ENCODE data around the gene CD248.
A peak's percentile ranks its signal among the peaks of the same experiment; 100 is the strongest.
"Not testable (repeated sequence)": the region's sequence is repeated elsewhere in the genome, so short reads cannot be mapped to it uniquely, and the experiment has no call there.

The CD248 gene

GRCh38 chr11:66311965-66312548, 4.8 kb downstream of the CD248 start:
- peak; percentile 95 for DNase-seq

- no peak for DNase-seq
Observed at GRCh38 chr11:66311470-66311964, 5.3 kb downstream of the CD248 start.

- not testable (repeated sequence) for DNase-seq
Observed at GRCh38 chr11:66310803-66311440, 5.9 kb downstream of the CD248 start.

GRCh38 chr11:66310324-66310723, 6.5 kb downstream of the CD248 start:
- DNase-seq, result no peak

GRCh38 chr11:66309475-66309874, 7.4 kb downstream of the CD248 start:
- no peak for DNase-seq

- no peak for DNase-seq
Observed at GRCh38 chr11:66302656-66303055, 14.2 kb downstream of the CD248 start.

- DNase-seq, result no peak
Observed at GRCh38 chr11:66299186-66299585, 17.7 kb downstream of the CD248 start.

- no peak for DNase-seq
Observed at GRCh38 chr11:66297610-66298009, 19.2 kb downstream of the CD248 start.

GRCh38 chr11:66294626-66295620, 21.9 kb downstream of the CD248 start:
- DNase-seq, result no peak

- DNase-seq, result no peak
Observed at GRCh38 chr11:66293777-66294625, 22.8 kb downstream of the CD248 start.

GRCh38 chr11:66293352-66293751, 23.5 kb downstream of the CD248 start:
- DNase-seq, result no peak

GRCh38 chr11:66292543-66293332, 24.1 kb downstream of the CD248 start:
- no peak for DNase-seq

- DNase-seq, result no peak
Observed at GRCh38 chr11:66291706-66292542, 24.9 kb downstream of the CD248 start, which contains the start of gene TMEM151A. TSS of gene TMEM151A (plus strand) at chr11:66291894. CDS start at chr11:66292014, 120 bp downstream.

GRCh38 chr11:66291303-66291705, 25.5 kb downstream of the CD248 start:
- no peak for DNase-seq

GRCh38 chr11:66290330-66290621, 26.6 kb downstream of the CD248 start:
- no peak for DNase-seq

GRCh38 chr11:66289548-66290329, 27.1 kb downstream of the CD248 start:
- DNase-seq, result peak; percentile 92

GRCh38 chr11:66288671-66289547, 27.9 kb downstream of the CD248 start, which contains the start of gene YIF1A:
TSS of gene YIF1A (minus strand) at chr11:66289143. CDS start at chr11:66288985, 158 bp downstream.
- DNase-seq, result peak; percentile 98

- DNase-seq, result no peak
Observed at GRCh38 chr11:66287889-66288670, 28.8 kb downstream of the CD248 start.
